ENCODE data around the gene ZNF536. TPM values are rescaled to one million over a fixed set of nuclear protein-coding genes. Genes with fewer than 3 reads are reported as not detected.
"Not testable (repeated sequence)": the region's sequence is repeated elsewhere in the genome, so short reads cannot be mapped to it uniquely, and the experiment has no call there.

ZNF536 gene
- total RNA-seq, 2 donors from 2014 or later = not detected

- Mint-ChIP-seq H3K27me3 (peaks cover 4% of the 10 kb centered on the region), H3K36me3 (ENCODE audit: low read depth) (no peaks in the 10 kb centered on the region), H3K4me3 (no peak overlapping the region), H3K4me1 (no peaks in the 10 kb centered on the region), H3K27ac (no peak overlapping the region)
- DNase-seq (no peak), ATAC-seq (no peak)
- no peaks in the 10 kb centered on the region for H3K9me3 ChIP-seq (ENCODE audit: control insufficient read depth, low read length, poor library complexity, severe bottlenecking)
Observed at GRCh38 chr19:30391554-30392551, 19.7 kb downstream of the ZNF536 start.

GRCh38 chr19:30393046-30393445, 20.9 kb downstream of the ZNF536 start:
- H3K27ac Mint-ChIP-seq = no peak overlapping the region
- H3K27me3 Mint-ChIP-seq = peaks cover 4% of the 10 kb centered on the region
- no peaks in the 10 kb centered on the region for H3K9me3 ChIP-seq (ENCODE audit: control insufficient read depth, low read length, poor library complexity, severe bottlenecking)
- DNase-seq = no peak
- H3K4me1 Mint-ChIP-seq = no peaks in the 10 kb centered on the region
- ATAC-seq = no peak
- H3K4me3 Mint-ChIP-seq = no peak overlapping the region
- H3K36me3 Mint-ChIP-seq (ENCODE audit: low read depth) = no peaks in the 10 kb centered on the region

GRCh38 chr19:30393729-30394480, 21.7 kb downstream of the ZNF536 start:
- ATAC-seq = no peak
- H3K36me3 Mint-ChIP-seq (ENCODE audit: low read depth) = no peaks in the 10 kb centered on the region

GRCh38 chr19:30394481-30395151, 22.4 kb downstream of the ZNF536 start:
- H3K9me3 ChIP-seq (ENCODE audit: control insufficient read depth, low read length, poor library complexity, severe bottlenecking) = no peaks in the 10 kb centered on the region
- no peaks in the 10 kb centered on the region for H3K27me3 Mint-ChIP-seq
- H3K4me3 Mint-ChIP-seq = no peak overlapping the region
- DNase-seq (no peak), ATAC-seq (no peak)
- no peaks in the 10 kb centered on the region for H3K4me1 Mint-ChIP-seq
- H3K27ac Mint-ChIP-seq = no peak overlapping the region
- H3K36me3 Mint-ChIP-seq (ENCODE audit: low read depth) = no peaks in the 10 kb centered on the region

More at GRCh38 chr19:30393729-30394480, 21.7 kb downstream of the ZNF536 start:
- H3K4me3 Mint-ChIP-seq = no peak overlapping the region
- H3K9me3 ChIP-seq (ENCODE audit: control insufficient read depth, low read length, poor library complexity, severe bottlenecking) = no peaks in the 10 kb centered on the region
- H3K27me3 Mint-ChIP-seq = peaks cover 2% of the 10 kb centered on the region
- no peak for DNase-seq
- H3K27ac Mint-ChIP-seq = no peak overlapping the region
- H3K4me1 Mint-ChIP-seq = no peaks in the 10 kb centered on the region

GRCh38 chr19:30395283-30395682, 23.1 kb downstream of the ZNF536 start:
- Mint-ChIP-seq H3K27me3 (no peaks in the 10 kb centered on the region), H3K4me3 (no peak overlapping the region), H3K36me3 (ENCODE audit: low read depth) (no peaks in the 10 kb centered on the region), H3K4me1 (no peaks in the 10 kb centered on the region), H3K27ac (no peak overlapping the region)
- DNase-seq (no peak), ATAC-seq (no peak)
- no peaks in the 10 kb centered on the region for H3K9me3 ChIP-seq (ENCODE audit: control insufficient read depth, low read length, poor library complexity, severe bottlenecking)

- DNase-seq; H3K27ac Mint-ChIP-seq; H3K27me3 Mint-ChIP-seq; H3K36me3 Mint-ChIP-seq (ENCODE audit: low read depth); H3K4me3 Mint-ChIP-seq; H3K9me3 ChIP-seq (ENCODE audit: control insufficient read depth, low read length, poor library complexity, severe bottlenecking); H3K4me1 Mint-ChIP-seq; ATAC-seq: not testable (repeated sequence)
Observed at GRCh38 chr19:30398539-30398938, 26.4 kb downstream of the ZNF536 start.

- H3K9me3 ChIP-seq (ENCODE audit: control insufficient read depth, low read length, poor library complexity, severe bottlenecking) = no peaks in the 10 kb centered on the region
- ATAC-seq (no peak), DNase-seq (no peak)
- Mint-ChIP-seq H3K27me3 (no peaks in the 10 kb centered on the region), H3K27ac (no peak overlapping the region), H3K4me1 (no peaks in the 10 kb centered on the region), H3K36me3 (ENCODE audit: low read depth) (no peaks in the 10 kb centered on the region), H3K4me3 (no peak overlapping the region)
Observed at GRCh38 chr19:30401956-30402355, 29.8 kb downstream of the ZNF536 start.

- Mint-ChIP-seq H3K27ac (no peak overlapping the region), H3K4me1 (no peaks in the 10 kb centered on the region)
Observed at GRCh38 chr19:30402436-30403202, 30.4 kb downstream of the ZNF536 start.

GRCh38 chr19:30403203-30403985, 31.2 kb downstream of the ZNF536 start:
- no peaks in the 10 kb centered on the region for H3K9me3 ChIP-seq (ENCODE audit: control insufficient read depth, low read length, poor library complexity, severe bottlenecking)
- Mint-ChIP-seq H3K27ac (no peak overlapping the region), H3K36me3 (ENCODE audit: low read depth) (no peaks in the 10 kb centered on the region), H3K4me3 (no peak overlapping the region), H3K4me1 (no peaks in the 10 kb centered on the region), H3K27me3 (no peaks in the 10 kb centered on the region)
- no peak for ATAC-seq
- DNase-seq = no peak

More at GRCh38 chr19:30402436-30403202, 30.4 kb downstream of the ZNF536 start:
- Mint-ChIP-seq H3K36me3 (ENCODE audit: low read depth) (no peaks in the 10 kb centered on the region), H3K4me3 (no peak overlapping the region), H3K27me3 (no peaks in the 10 kb centered on the region)
- ATAC-seq (no peak), DNase-seq (no peak)
- H3K9me3 ChIP-seq (ENCODE audit: control insufficient read depth, low read length, poor library complexity, severe bottlenecking) = no peaks in the 10 kb centered on the region

GRCh38 chr19:30406220-30407067, 34.3 kb downstream of the ZNF536 start:
- H3K9me3 ChIP-seq (ENCODE audit: control insufficient read depth, low read length, poor library complexity, severe bottlenecking) = no peaks in the 10 kb centered on the region
- Mint-ChIP-seq H3K36me3 (ENCODE audit: low read depth) (no peaks in the 10 kb centered on the region), H3K4me1 (no peaks in the 10 kb centered on the region), H3K27me3 (no peaks in the 10 kb centered on the region), H3K27ac (no peak overlapping the region), H3K4me3 (no peak overlapping the region)
- no peak for DNase-seq
- ATAC-seq = no peak

- Mint-ChIP-seq H3K4me3 (no peak overlapping the region), H3K27ac (no peak overlapping the region), H3K36me3 (ENCODE audit: low read depth) (no peaks in the 10 kb centered on the region), H3K27me3 (no peaks in the 10 kb centered on the region), H3K4me1 (no peaks in the 10 kb centered on the region)
- ATAC-seq (no peak), DNase-seq (no peak)
- H3K9me3 ChIP-seq (ENCODE audit: control insufficient read depth, low read length, poor library complexity, severe bottlenecking) = no peaks in the 10 kb centered on the region
Observed at GRCh38 chr19:30407068-30407709, 35.0 kb downstream of the ZNF536 start.
